CD4-positive, alpha-beta T cell treated with Interleukin-1 beta for 1 hour (primary cell): Measurements from ENCODE around the gene PLPP1.
"Not testable (repeated sequence)": the region's sequence is repeated elsewhere in the genome, so short reads cannot be mapped to it uniquely, and the experiment has no call there.

Experiments
- DNase-seq, 2 donors: peaks; one replicate each; pipeline ENCODE4 v3.0.0-alpha.2; 2020 to 2022

The PLPP1 gene

GRCh38 chr5:55541056-55541635, 6.4 kb upstream of the PLPP1 start:
- no peak for DNase-seq

DNA sequence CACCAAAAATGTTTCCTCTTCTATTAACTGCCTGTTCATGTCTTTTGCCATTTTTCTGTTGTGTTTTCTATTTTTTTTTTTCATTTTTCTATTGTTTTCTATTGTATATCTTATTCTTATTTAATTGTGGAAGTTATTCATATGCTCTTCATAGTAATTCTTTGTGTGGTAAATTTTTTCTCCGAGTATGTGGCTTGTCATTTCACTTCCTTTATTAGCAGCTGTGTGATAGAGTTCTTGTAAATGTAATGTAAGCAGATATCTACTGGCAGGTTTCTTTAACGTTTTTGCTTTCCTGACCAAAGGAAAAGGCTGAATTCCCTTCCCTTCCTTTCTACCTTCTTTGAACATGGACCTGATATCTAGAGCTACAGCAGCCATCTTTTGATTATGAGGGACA, 5.8 kb upstream of the PLPP1 start:
- no peak for DNase-seq

DNA sequence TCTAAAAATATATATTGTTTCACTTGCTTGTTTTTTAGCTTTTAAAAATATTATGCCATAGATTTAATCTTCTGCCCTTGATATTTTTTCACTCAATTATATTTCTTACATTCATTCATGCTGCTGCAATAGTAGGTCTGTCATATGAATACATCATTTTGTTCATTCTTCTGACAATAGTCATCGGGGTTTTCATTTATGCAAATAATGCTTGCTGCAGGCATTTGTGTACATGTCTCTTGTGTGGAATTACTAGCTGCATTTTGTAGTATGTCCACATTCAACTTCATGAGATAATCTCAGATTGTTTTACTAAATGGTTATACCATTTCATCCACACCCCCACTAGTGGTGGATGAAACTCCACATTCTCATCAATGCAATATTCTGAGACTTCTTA, 5.3 kb upstream of the PLPP1 start:
- no peak for DNase-seq

- no peak for DNase-seq
Measured at GRCh38 chr5:55538661-55539060, 3.9 kb upstream of the PLPP1 start.

DNA sequence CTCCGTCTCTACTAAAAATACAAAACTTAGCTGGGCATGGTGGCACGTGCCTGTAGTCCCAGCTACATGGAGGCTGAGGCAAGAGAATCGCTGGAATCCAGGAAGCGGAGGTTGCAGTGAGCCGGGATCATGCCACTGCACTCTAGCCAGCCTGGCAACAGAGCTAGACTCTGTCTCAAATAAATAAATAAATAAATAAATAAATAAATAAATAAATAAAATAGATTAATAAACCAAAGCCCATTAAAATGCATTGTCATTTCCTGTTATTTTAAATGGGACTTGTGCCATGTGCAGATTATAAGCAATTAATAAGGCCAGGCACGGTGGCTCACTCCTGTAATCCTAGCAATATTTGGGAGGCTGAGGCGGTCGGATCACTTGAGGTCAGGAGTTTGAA, 2.6 kb upstream of the PLPP1 start:
- not testable (repeated sequence) for DNase-seq

DNA sequence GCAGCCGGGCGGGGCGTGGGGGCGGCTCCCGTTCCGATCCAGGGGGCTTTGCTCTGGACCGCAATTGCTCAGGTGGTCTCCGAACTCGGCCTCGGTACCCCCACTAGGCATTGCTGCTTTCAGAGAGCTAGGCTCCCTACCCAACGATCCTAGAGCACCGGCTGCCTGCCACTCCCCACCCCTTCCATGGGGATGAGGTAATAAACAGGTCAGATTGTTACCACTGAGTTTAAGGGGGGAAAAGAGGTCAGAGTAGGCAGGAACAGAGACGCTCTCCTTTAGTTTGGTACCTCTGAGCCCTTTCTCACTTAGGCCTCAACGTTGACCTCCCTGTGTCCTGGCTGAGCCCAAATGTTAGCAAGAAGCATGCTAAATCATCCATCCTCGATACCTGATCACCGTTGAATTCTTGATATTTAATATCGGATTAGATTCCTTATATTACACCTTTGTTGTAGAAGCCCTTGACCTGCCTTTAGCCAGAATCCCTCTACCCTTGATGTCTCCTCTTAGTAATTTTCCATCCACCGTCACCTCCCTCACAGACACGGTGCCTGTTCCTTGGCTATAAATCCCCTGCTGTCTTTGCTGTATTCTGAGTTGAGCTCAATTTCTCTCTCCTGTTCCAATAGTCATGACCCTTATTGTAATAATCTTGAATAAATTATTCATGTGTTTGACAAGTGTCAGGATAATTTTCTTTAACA, 588 bp upstream of the PLPP1 start:
- no peak for DNase-seq

- DNase-seq, result no peak
Measured at GRCh38 chr5:55533521-55534435, 986 bp downstream of the PLPP1 start.

DNA sequence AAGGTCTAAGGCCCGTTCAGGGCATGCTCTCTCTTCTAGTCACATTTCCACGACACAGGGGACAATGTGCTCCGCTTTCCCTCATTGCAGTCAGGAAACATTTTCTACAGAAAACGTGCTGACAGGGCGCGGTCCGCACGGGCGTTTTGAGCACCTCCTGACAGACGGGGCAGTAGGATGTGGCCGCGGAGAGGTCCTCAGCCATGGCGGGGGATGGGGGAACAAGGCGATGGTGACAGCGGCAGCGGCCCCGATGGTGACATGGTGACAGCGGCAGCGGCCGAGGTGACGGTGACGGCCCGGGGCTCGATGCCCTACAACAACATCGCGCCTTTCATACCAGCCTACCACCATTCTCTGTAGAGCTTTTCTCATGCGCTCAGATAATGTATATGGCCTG, 4.1 kb downstream of the PLPP1 start:
- DNase-seq, result no peak

- DNase-seq, result no peak
Measured at GRCh38 chr5:55524816-55525215, 9.9 kb downstream of the PLPP1 start.

DNA sequence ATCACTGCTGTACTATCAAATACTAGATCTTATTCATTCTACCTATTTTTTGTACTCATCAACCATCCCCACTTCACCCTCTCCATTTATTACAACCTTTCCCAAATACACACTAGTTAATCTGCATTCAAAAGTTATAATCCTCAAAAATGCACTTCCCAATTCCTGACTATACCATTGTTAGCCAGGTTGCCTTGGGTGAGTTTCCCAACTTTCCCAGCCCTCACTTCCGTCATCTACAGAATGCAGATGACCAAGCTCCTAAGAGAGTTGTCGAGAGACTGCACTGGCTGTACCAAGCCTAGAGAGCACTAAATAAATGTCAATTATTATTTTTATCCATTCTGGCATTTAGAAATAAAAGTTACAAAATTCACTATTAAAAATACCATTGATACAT, 11.5 kb downstream of the PLPP1 start:
- no peak for DNase-seq

DNA sequence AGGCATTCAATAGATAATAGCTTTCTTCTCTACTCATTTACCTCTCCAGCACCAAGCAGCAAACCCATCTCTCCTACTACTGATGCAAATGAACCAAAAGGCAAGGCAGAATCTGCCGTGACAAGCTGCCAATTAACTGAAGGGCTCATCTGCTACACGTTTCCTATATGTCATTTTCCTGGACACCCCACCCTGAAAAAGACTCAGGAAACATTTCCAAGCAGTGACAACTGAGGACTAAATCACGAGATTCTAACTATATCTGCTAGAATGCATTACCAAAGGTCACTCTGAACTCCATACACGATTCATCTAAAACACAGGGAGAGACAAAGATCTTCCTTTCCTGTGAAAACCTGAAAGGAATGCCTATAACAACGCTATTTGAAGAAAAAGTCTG, 12.9 kb downstream of the PLPP1 start:
- DNase-seq, result no peak

GRCh38 chr5:55520117-55520839, 14.5 kb downstream of the PLPP1 start:
- no peak for DNase-seq

GRCh38 chr5:55518831-55519390, 15.9 kb downstream of the PLPP1 start:
- DNase-seq, result no peak

- DNase-seq, result no peak
Measured at GRCh38 chr5:55517804-55518203, 17.0 kb downstream of the PLPP1 start.

GRCh38 chr5:55511010-55511409, 23.8 kb downstream of the PLPP1 start:
- no peak for DNase-seq

DNA sequence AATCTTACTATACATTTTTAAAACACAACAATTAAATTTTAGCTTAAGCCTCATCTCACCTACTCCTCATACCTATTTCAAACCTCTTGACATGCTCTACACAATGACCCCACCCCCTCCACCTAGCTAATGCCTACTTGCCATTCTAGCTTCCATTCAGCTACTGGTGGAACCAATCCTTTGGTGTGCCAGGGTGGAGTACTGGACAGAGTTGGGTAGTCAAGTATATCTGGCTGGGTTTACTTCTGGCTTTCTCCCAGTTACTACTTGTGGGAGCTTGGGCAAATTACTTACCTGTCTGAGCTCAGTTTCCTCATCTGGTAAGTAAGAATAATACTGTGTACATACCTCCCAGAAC, 24.3 kb downstream of the PLPP1 start:
- no peak for DNase-seq

GRCh38 chr5:55509796-55510522, 24.8 kb downstream of the PLPP1 start:
- no peak for DNase-seq

- DNase-seq, result no peak
Measured at GRCh38 chr5:55509097-55509496, 25.7 kb downstream of the PLPP1 start.

- DNase-seq, result no peak
Measured at GRCh38 chr5:55507574-55507973, 27.2 kb downstream of the PLPP1 start.

DNA sequence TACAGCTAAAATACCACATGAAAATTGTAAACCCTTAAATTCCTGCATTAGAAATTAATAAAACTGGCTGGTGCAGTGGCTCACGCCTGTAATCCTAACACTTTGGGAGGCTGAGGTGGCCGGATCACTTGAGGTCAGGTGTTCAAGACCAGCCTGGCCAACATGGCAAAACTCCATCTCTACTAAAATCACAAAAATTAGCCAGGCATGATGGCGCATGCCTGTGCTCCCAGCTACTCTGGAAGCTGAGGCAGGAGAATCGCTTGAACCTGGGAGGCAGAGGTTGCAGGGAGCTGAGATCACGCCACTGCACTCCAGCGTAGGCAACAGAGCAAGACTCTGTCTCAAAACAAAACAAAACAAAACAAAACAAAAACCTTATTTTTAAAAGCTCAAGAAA, 29.1 kb downstream of the PLPP1 start:
- DNase-seq, result not testable (repeated sequence)

GRCh38 chr5:55503917-55504316, 30.8 kb downstream of the PLPP1 start:
- DNase-seq, result not testable (repeated sequence)

DNA sequence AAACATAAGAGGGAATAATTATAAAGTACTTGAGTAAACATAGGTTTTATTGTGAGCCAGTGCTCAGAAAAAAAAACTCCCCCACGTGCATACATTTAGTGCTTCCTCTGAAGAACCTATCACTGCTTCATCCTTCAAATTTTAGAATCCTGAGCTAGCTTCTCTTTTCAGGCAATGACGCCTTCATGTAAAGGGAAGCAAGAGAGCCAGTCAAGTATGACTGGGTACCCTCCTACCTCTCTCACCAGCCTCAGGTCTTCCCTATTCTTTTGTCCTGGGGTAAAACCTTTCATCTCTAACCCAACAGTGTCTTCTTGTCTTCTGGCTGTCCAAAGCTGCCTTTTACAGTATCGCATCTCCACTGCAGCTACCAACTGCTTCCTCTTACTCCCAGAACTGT, 32.0 kb downstream of the PLPP1 start:
- DNase-seq, result no peak
